Measurements from ENCODE around the gene PPM1M.

The PPM1M gene

DNA sequence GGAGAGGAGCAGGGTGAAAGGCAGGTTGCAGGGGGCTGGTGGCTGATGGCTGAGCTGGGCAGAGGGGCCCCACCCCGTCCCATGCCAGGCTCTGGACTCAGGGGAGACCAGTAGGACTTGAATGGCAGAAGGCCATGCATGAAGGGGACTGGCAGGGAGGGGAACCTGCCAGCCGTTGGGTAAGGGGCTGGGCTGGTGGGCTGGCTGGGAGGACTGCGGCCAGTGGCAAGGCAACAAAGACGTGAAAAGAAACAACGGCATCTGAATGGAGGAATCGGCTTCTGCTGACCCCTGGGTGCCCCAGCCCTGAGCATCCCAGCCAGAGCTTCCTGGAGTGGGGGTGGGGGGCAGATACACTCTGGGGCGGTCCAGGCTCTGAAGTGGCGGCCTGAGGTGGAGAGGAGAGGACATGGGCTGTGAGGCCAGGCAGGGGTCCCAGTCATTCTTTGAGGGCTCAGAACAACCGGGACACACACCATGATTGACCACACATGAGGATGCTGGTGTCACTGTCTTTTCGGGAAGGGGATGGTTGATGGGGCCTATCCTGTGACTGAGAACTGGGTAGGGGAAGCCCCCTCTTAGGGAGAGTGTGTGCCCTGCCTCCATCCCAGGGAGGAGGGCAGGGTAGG, 53.8 kb downstream of the PPM1M start:
- H3K4me3 ChIP-seq, result no peak overlapping the region
- TF ChIP-seq, protein P1, sequence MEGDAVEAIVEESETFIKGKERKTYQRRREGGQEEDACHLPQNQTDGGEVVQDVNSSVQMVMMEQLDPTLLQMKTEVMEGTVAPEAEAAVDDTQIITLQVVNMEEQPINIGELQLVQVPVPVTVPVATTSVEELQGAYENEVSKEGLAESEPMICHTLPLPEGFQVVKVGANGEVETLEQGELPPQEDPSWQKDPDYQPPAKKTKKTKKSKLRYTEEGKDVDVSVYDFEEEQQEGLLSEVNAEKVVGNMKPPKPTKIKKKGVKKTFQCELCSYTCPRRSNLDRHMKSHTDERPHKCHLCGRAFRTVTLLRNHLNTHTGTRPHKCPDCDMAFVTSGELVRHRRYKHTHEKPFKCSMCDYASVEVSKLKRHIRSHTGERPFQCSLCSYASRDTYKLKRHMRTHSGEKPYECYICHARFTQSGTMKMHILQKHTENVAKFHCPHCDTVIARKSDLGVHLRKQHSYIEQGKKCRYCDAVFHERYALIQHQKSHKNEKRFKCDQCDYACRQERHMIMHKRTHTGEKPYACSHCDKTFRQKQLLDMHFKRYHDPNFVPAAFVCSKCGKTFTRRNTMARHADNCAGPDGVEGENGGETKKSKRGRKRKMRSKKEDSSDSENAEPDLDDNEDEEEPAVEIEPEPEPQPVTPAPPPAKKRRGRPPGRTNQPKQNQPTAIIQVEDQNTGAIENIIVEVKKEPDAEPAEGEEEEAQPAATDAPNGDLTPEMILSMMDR (IDR thresholded peaks at IDR 0.05), result no peak
- DNase-seq (ENCODE audit: low spot score), result no peak
- no peak overlapping the region for H3K27ac ChIP-seq
